HCT116 (cell line): ENCODE data around the gene C11orf52. TPM values are rescaled to one million over a fixed set of nuclear protein-coding genes. Genes with fewer than 3 reads are reported as not detected.

Experiments
- ATAC-seq: fragments of 200-7000 bp; cut with Tn5 transposase; 2 replicates; pipeline ENCODE4 v1.9.1; 2020; ENCODE audit warnings: mild to moderate bottlenecking, moderate library complexity
- BruUV-seq: library from RNA; stranded (reverse); fragments of 400-500 nt; replicated peaks from 2 replicates; lab custom pipeline; 2021; lab: Mats Ljungman, UMichigan
- CTCF ChIA-PET: fragments of 300-600 bp; sonication (Branson Sonifier 250); formaldehyde crosslinking; loops from one replicate; lab custom pipeline; 2021; ENCODE audit warnings: antibody characterized with exemption; lab: Charles Lee
- POLR2A ChIA-PET: fragments of 300-600, 350-600 bp; sonication (Branson Sonifier 250); formaldehyde crosslinking; loops from one replicate; lab custom pipeline; 2021; ENCODE audit warnings: antibody characterized with exemption; lab: Charles Lee
- RAD21 ChIA-PET, 2 experiments: fragments of 300-600 bp; sonication (Branson Sonifier 250); formaldehyde crosslinking; loops; one replicate each; lab custom pipeline; 2023; ENCODE audit warnings: low total read pairs in 2 of 2; ENCODE audit not compliant: uncharacterized antibody in 2 of 2, unreplicated experiment in 2 of 2, low non-redundant PET in 1 of 2; lab: Charles Lee
- DNase-seq: peaks from one replicate; pipeline ENCODE4 v3.0.0-alpha.2; 2010; ENCODE audit warnings: low read depth, low spot score
- H2AFZ ChIP-seq: fragments of 200-600 bp; shearing (Covaris generic), sonication (generic); 2 replicates; pipeline ENCODE4 v1.6.1; 2017; ENCODE audit warnings: low read depth, mixed run types, mixed read lengths, antibody characterized with exemption, low read length; ENCODE audit not compliant: poor library complexity, severe bottlenecking
- H3K27ac ChIP-seq: 2 replicates; pipeline ENCODE4 v1.5.1; 2012; ENCODE audit warnings: low read depth, low read length
- H3K27me3 ChIP-seq: fragments of 200-600 bp; sonication (generic); 2 replicates; pipeline ENCODE4 v1.6.1; 2016; ENCODE audit warnings: mixed run types, low read length, mixed read lengths; ENCODE audit not compliant: insufficient read depth
- H3K36me3 ChIP-seq, 2 experiments: fragments of 200-500 bp in 1 of 2; fragments of 200-600 bp in 1 of 2; sonication (Bioruptor generic) in 1 of 2; sonication (generic) in 1 of 2; 2 replicates each; pipeline versions ENCODE4 v1.5.1 to v1.6.1; 2014 to 2016; ENCODE audit warnings: low read length in 2 of 2, inconsistent platforms in 1 of 2, mixed read lengths in 1 of 2, mixed run types in 1 of 2; ENCODE audit not compliant: insufficient read depth in 2 of 2, control insufficient read depth in 1 of 2
- H3K4me1 ChIP-seq, 2 experiments: fragments of 200-600 bp in 1 of 2; sonication (generic) in 1 of 2; 2 replicates each; pipeline versions ENCODE4 v1.5.1 to v1.6.1; 2012 to 2017; ENCODE audit warnings: low read length in 2 of 2, inconsistent platforms in 1 of 2, mild to moderate bottlenecking in 1 of 2, mixed read lengths in 1 of 2, mixed run types in 1 of 2, moderate library complexity in 1 of 2; ENCODE audit not compliant: insufficient read depth in 2 of 2, control insufficient read depth in 1 of 2
- H3K4me2 ChIP-seq: fragments of 200-600 bp; sonication (generic); 2 replicates; pipeline ENCODE4 v1.6.1; 2017; ENCODE audit warnings: mixed run types, low read length, mixed read lengths
- H3K4me3 ChIP-seq, 2 experiments: fragments of 200-600 bp in 1 of 2; sonication (generic) in 1 of 2; replicated peaks in 1 of 2; 2 replicates each; pipeline ENCODE4 v1.5.1; 2011 to 2016; ENCODE audit warnings: low read length in 2 of 2, control low read depth in 1 of 2, low read depth in 1 of 2, mild to moderate bottlenecking in 1 of 2, mixed read lengths in 1 of 2, mixed run types in 1 of 2
- H3K79me2 ChIP-seq: fragments of 200-600 bp; sonication (generic); 2 replicates; pipeline ENCODE4 v1.6.1; 2017; ENCODE audit warnings: mild to moderate bottlenecking, mixed run types, low read length, moderate library complexity, mixed read lengths; ENCODE audit not compliant: insufficient read depth
- H3K9ac ChIP-seq: fragments of 200-600 bp; sonication (generic); 2 replicates; pipeline ENCODE4 v1.6.1; 2016; ENCODE audit warnings: low read length, mixed read lengths
- H3K9me2 ChIP-seq: fragments of 200-600 bp; sonication (generic), shearing (Covaris generic); 2 replicates; pipeline ENCODE4 v1.6.1; 2017; ENCODE audit warnings: mixed run types, mild to moderate bottlenecking, moderate library complexity; ENCODE audit not compliant: insufficient read depth
- H3K9me3 ChIP-seq, 2 experiments: fragments of 200-500 bp in 1 of 2; fragments of 200-600 bp in 1 of 2; sonication (Bioruptor generic) in 1 of 2; sonication (generic) in 1 of 2; 2 replicates each; pipeline ENCODE4 v1.6.1; 2014 to 2017; ENCODE audit warnings: low read length in 2 of 2, mixed read lengths in 2 of 2, inconsistent platforms in 1 of 2, low read depth in 1 of 2, mild to moderate bottlenecking in 1 of 2, mixed run types in 1 of 2, moderate library complexity in 1 of 2; ENCODE audit not compliant: control insufficient read depth in 1 of 2, insufficient read depth in 1 of 2
- H4K20me1 ChIP-seq: fragments of 200-600 bp; sonication (generic), shearing (Covaris generic); 2 replicates; pipeline ENCODE4 v1.6.1; 2017; ENCODE audit warnings: mixed run types, mild to moderate bottlenecking, moderate library complexity; ENCODE audit not compliant: insufficient read depth
- ATF3 ChIP-seq: IDR thresholded peaks from 2 replicates; pipeline ENCODE4 v1.6.1; 2012
- CEBPB ChIP-seq: IDR thresholded peaks from 2 replicates; pipeline ENCODE4 v1.6.1; 2012; ENCODE audit warnings: low read depth
- EGR1 ChIP-seq: IDR thresholded peaks from 2 replicates; pipeline ENCODE4 v1.6.1; 2012; ENCODE audit warnings: low read depth
- ELF1 ChIP-seq: IDR thresholded peaks from 2 replicates; pipeline ENCODE4 v1.6.1; 2012; ENCODE audit warnings: low read depth, borderline replicate concordance
- EZH2 ChIP-seq: fragments of 200-600 bp; sonication (generic); IDR thresholded peaks from 2 replicates; pipeline ENCODE4 v1.6.1; 2017; ENCODE audit warnings: antibody characterized with exemption, mixed run types
- EZH2phosphoT487 ChIP-seq: fragments of 200-600 bp; IDR thresholded peaks from 2 replicates; pipeline ENCODE4 v1.6.1; 2018; ENCODE audit warnings: antibody characterized with exemption, borderline replicate concordance
- FOSL1 ChIP-seq: IDR thresholded peaks from 2 replicates; pipeline ENCODE4 v1.6.1; 2012; ENCODE audit warnings: low read depth
- JUND ChIP-seq: IDR thresholded peaks from 2 replicates; pipeline ENCODE4 v1.6.1; 2012
- MAX ChIP-seq: IDR thresholded peaks from 2 replicates; pipeline ENCODE4 v1.6.1; 2012
- POLR2A ChIP-seq: IDR thresholded peaks from 2 replicates; pipeline ENCODE4 v1.7.0; 2011; ENCODE audit warnings: borderline replicate concordance; ENCODE audit not compliant: insufficient read depth, insufficient read length; ENCODE audit errors: extremely low read depth
- POLR2AphosphoS5 ChIP-seq: IDR thresholded peaks from 2 replicates; pipeline ENCODE4 v1.6.1; 2011; ENCODE audit warnings: mild to moderate bottlenecking, low read depth, low read length, moderate library complexity
- RAD21 ChIP-seq: IDR thresholded peaks from 2 replicates; pipeline ENCODE4 v1.6.1; 2012; ENCODE audit warnings: low read depth, mild to moderate bottlenecking
- SIN3A ChIP-seq: IDR thresholded peaks from 2 replicates; pipeline ENCODE4 v1.6.1; 2012; ENCODE audit warnings: low read depth
- SP1 ChIP-seq: IDR thresholded peaks from 2 replicates; pipeline ENCODE4 v1.6.1; 2012; ENCODE audit warnings: low read depth
- SRF ChIP-seq: IDR thresholded peaks from 2 replicates; pipeline ENCODE4 v1.6.1; 2012; ENCODE audit warnings: low read depth
- TCF7L2 ChIP-seq: IDR thresholded peaks from 2 replicates; pipeline ENCODE4 v1.7.0; 2011; ENCODE audit warnings: borderline replicate concordance, inconsistent platforms; ENCODE audit not compliant: insufficient read depth, insufficient read length; ENCODE audit errors: extremely low read depth
- YY1 ChIP-seq: IDR thresholded peaks from 2 replicates; pipeline ENCODE4 v1.6.1; 2011; ENCODE audit warnings: low read length, low read depth, moderate library complexity, mild to moderate bottlenecking; ENCODE audit not compliant: insufficient replicate concordance; ENCODE audit errors: extremely low read depth
- ZBTB33 ChIP-seq: IDR thresholded peaks from 2 replicates; pipeline ENCODE4 v1.6.1; 2011; ENCODE audit warnings: mild to moderate bottlenecking, low read length, moderate library complexity; ENCODE audit not compliant: insufficient replicate concordance; ENCODE audit errors: extremely low read depth
- ZFX ChIP-seq: fragments of 450-650 bp; IDR thresholded peaks from 2 replicates; pipeline ENCODE4 v1.6.1; 2017
- ZNF274 ChIP-seq: fragments of 200-500 bp; sonication (Bioruptor generic); IDR thresholded peaks from 2 replicates; pipeline ENCODE4 v1.6.1; 2014; ENCODE audit warnings: mild to moderate bottlenecking, low read depth, low read length, inconsistent platforms
- intact Hi-C: fragments of 100-400 bp; cut with micrococcal nuclease; formaldehyde crosslinking; loops from 2 replicates; pipeline ENCODE4 v1.10.0; 2022
- total RNA-seq: library from RNA; stranded (reverse); gene quantifications from one replicate; pipeline ENCODE4 v1.2.1, GENCODE V29; 2021; ENCODE audit not compliant: unreplicated experiment

C11orf52 gene
- total RNA-seq, 1 experiment from 2014 or later = 4.6 TPM

GRCh38 chr11:111908639-111909305 lies 9.9 kb upstream of the C11orf52 start:
- Histone ChIP-seq H3K27me3 (0 out of 2 replicates have a peak, but pooled peaks cover 4% of the 10 kb centered on the region), H3K4me2 (no peak overlapping the region), H3K79me2 (no peaks in the 10 kb centered on the region), H3K36me3 (no peaks in the 10 kb centered on the region), H3K9ac (no peak overlapping the region), H3K9me2 (no peaks in the 10 kb centered on the region), H2AFZ (no peak overlapping the region), H4K20me1 (no peaks in the 10 kb centered on the region), H3K27ac (no peak overlapping the region), H3K9me3 (no peaks in the 10 kb centered on the region), H3K4me3 (no peak overlapping the region), H3K4me1 (no peaks in the 10 kb centered on the region; a peak in 1 of 4 replicates)
- no peak for TF ChIP-seq SIN3A
- TF ChIP-seq ZBTB33 = no peak
- no peak for TF ChIP-seq ATF3
- no peak for TF ChIP-seq SRF
- TF ChIP-seq EGR1 = no peak
- no peak for TF ChIP-seq MAX
- ATAC-seq (no peak), DNase-seq (no peak)
- BruUV-seq = no TSS peak
- intact Hi-C loops = no loop called here
- POLR2A ChIA-PET = no interaction called here
- CTCF ChIA-PET = no interaction called here
- RAD21 ChIA-PET = no interaction called here

GRCh38 chr11:111909378-111909777 lies 9.3 kb upstream of the C11orf52 start:
- Histone ChIP-seq H3K79me2 (no peaks in the 10 kb centered on the region), H3K27me3 (peaks cover 4% of the 10 kb centered on the region; the same call in 1 of the 2 replicates), H3K27ac (no peak overlapping the region), H3K36me3 (no peaks in the 10 kb centered on the region), H3K4me1 (no peaks in the 10 kb centered on the region; a peak in 1 of 4 replicates), H3K9ac (no peak overlapping the region), H3K4me3 (no peak overlapping the region), H3K4me2 (no peak overlapping the region), H3K9me2 (no peaks in the 10 kb centered on the region), H4K20me1 (no peaks in the 10 kb centered on the region), H3K9me3 (no peaks in the 10 kb centered on the region), H2AFZ (no peak overlapping the region)
- POLR2A ChIA-PET = no interaction called here
- DNase-seq = no peak
- ATAC-seq = no peak
- RAD21 ChIA-PET = no interaction called here
- TF ChIP-seq RAD21 = no peak
- no peak for TF ChIP-seq FOSL1
- TF ChIP-seq ZFX = no peak
- no peak for TF ChIP-seq POLR2A
- no peak for TF ChIP-seq TCF7L2
- no peak for TF ChIP-seq POLR2AphosphoS5
- no peak for TF ChIP-seq CEBPB
- TF ChIP-seq JUND = no peak
- no peak for TF ChIP-seq YY1
- no peak for TF ChIP-seq EZH2phosphoT487
- TF ChIP-seq EGR1 = no peak
- no peak for TF ChIP-seq SRF
- TF ChIP-seq EZH2 = no peak
- no peak for TF ChIP-seq ATF3
- TF ChIP-seq SP1 = no peak
- TF ChIP-seq ELF1 = no peak
- TF ChIP-seq ZNF274 = no peak
- intact Hi-C loops = no loop called here
- CTCF ChIA-PET = no interaction called here
- BruUV-seq = no TSS peak
